Measurements from ENCODE around the gene CIB4. TPM values are rescaled to one million over a fixed set of nuclear protein-coding genes. Genes with fewer than 3 reads are reported as not detected.

CIB4 gene
- total RNA-seq, 1 experiment from 2014 or later: not detected

DNA sequence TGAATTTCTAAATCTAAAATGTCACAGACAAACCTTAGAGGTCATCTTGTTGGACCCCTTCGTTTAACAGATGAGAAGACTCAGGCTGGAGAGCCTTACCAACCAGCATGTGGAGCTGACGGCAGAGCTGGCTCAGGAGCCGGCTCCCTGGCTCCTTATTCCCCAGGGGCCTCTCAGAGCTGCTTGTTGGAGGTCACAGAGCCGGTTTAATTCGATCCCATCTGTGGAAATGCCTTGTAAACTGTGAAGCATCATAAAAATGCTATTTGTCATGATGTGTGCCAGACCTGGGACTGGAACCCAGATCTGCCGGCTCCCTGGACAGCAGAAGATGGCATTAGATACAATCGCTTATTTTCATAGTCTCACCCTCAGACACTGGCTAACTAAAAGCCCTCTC is 8.2 kb upstream of the CIB4 start:
- H3F3A ChIP-seq (ENCODE audit: insufficient read depth, low read depth): no peaks in the 10 kb centered on the region
- POLR2A ChIA-PET (ENCODE audit: unreplicated experiment): no interaction called here
- no peak overlapping the region for H3K27ac ChIP-seq
- intact Hi-C loops (cut with micrococcal nuclease; ENCODE audit: unreplicated experiment): no loop called here
- no peak for TF ChIP-seq EZH2 (IDR thresholded peaks at IDR 0.05; ENCODE audit: low read depth)
- 0 out of 2 replicates have a peak, but pooled peaks cover 6% of the 10 kb centered on the region for H3K27me3 ChIP-seq (ENCODE audit: insufficient read depth, low read depth)
- H3K4me3 ChIP-seq: no peak overlapping the region
- H4K20me1 ChIP-seq (ENCODE audit: insufficient read depth): no peaks in the 10 kb centered on the region
- no peak overlapping the region for H3K4me2 ChIP-seq
- H3K79me2 ChIP-seq (ENCODE audit: low read depth): no peaks in the 10 kb centered on the region
- H3K9me2 ChIP-seq (ENCODE audit: insufficient read depth): no peaks in the 10 kb centered on the region
- H2AFZ ChIP-seq: no peak overlapping the region
- H3K4me1 ChIP-seq (replicated peaks; ENCODE audit: insufficient read depth): 0 out of 2 replicates have a peak, but pooled peaks cover 4% of the 10 kb centered on the region
- CTCF ChIA-PET: no interaction called here
- DNase-seq: no peak
- no peaks in the 10 kb centered on the region for H3K9me3 ChIP-seq (ENCODE audit: insufficient read depth, low read depth)
- no TSS peak for BruUV-seq (replicated peaks)
- no peaks in the 10 kb centered on the region for H3K36me3 ChIP-seq (ENCODE audit: low read depth)

DNA sequence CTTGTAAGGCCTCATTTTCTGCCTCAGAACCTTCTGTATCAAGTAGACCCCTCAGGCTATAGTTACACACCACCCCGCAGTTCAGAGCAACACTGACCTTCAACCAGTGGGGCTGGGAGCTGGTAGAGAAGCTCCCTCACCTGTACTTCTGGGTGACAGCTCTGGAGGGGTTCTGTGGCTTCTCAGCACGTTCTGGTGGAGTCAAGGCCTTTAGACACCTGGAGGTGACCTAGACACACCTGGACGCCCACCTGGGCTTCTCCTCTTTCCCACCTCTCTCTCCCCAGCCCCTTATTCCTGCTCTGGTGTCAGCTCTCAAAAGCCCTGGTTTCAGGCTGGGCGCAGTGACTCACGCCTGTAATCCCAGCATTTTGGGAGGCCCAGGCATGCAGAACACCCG is 7.3 kb upstream of the CIB4 start:
- CTCF ChIA-PET: no interaction called here

DNA sequence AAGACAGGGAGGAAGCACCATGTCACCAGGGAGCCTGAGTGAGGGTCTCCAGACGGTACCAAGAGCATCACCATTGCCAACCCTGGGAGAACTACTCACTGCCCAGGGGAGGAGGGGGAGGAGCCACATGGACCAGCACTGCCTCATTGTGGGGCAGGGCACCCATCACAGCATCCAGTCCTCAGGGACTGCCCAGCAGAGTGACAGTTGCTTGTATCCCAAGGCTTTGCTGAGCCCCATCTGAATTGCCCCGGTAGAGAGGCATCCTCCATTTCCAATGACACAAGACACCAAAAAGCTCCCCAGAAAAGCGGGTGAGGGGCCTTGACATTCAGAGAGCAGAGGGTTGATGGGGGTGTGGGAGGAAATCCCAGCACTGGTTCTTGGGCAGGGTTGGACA is 6.8 kb upstream of the CIB4 start:
- H3K27me3 ChIP-seq (ENCODE audit: insufficient read depth, low read depth): 0 out of 2 replicates have a peak, but pooled peaks cover 6% of the 10 kb centered on the region
- no peak for DNase-seq
- no peaks in the 10 kb centered on the region for H3K79me2 ChIP-seq (ENCODE audit: low read depth)
- no TSS peak for BruUV-seq (replicated peaks)
- no peaks in the 10 kb centered on the region for H3K9me3 ChIP-seq (ENCODE audit: insufficient read depth, low read depth)
- no peak overlapping the region for H2AFZ ChIP-seq
- intact Hi-C loops (cut with micrococcal nuclease; ENCODE audit: unreplicated experiment): no loop called here
- H4K20me1 ChIP-seq (ENCODE audit: insufficient read depth): no peaks in the 10 kb centered on the region
- no peaks in the 10 kb centered on the region for H3K36me3 ChIP-seq (ENCODE audit: low read depth)
- H3K4me1 ChIP-seq (replicated peaks; ENCODE audit: insufficient read depth): no peaks in the 10 kb centered on the region
- no peaks in the 10 kb centered on the region for H3F3A ChIP-seq (ENCODE audit: insufficient read depth, low read depth)
- POLR2A ChIA-PET (ENCODE audit: unreplicated experiment): no interaction called here
- no peaks in the 10 kb centered on the region for H3K9me2 ChIP-seq (ENCODE audit: insufficient read depth)
- TF ChIP-seq EZH2 (IDR thresholded peaks at IDR 0.05; ENCODE audit: low read depth): no peak
- TF ChIP-seq, protein P1, sequence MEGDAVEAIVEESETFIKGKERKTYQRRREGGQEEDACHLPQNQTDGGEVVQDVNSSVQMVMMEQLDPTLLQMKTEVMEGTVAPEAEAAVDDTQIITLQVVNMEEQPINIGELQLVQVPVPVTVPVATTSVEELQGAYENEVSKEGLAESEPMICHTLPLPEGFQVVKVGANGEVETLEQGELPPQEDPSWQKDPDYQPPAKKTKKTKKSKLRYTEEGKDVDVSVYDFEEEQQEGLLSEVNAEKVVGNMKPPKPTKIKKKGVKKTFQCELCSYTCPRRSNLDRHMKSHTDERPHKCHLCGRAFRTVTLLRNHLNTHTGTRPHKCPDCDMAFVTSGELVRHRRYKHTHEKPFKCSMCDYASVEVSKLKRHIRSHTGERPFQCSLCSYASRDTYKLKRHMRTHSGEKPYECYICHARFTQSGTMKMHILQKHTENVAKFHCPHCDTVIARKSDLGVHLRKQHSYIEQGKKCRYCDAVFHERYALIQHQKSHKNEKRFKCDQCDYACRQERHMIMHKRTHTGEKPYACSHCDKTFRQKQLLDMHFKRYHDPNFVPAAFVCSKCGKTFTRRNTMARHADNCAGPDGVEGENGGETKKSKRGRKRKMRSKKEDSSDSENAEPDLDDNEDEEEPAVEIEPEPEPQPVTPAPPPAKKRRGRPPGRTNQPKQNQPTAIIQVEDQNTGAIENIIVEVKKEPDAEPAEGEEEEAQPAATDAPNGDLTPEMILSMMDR (conservative IDR thresholded peaks at IDR 0.05): no peak
- no peak overlapping the region for H3K4me3 ChIP-seq
- CTCF ChIA-PET: no interaction called here
- H3K27ac ChIP-seq: no peak overlapping the region
- H3K4me2 ChIP-seq: no peak overlapping the region

More for the DNA sequence above, 7.3 kb upstream of the CIB4 start:
- H3K27me3 ChIP-seq (ENCODE audit: insufficient read depth, low read depth): 0 out of 2 replicates have a peak, but pooled peaks cover 6% of the 10 kb centered on the region
- H3F3A ChIP-seq (ENCODE audit: insufficient read depth, low read depth): no peaks in the 10 kb centered on the region
- H3K36me3 ChIP-seq (ENCODE audit: low read depth): no peaks in the 10 kb centered on the region
- TF ChIP-seq, protein P1 (conservative IDR thresholded peaks at IDR 0.05): no peak
- TF ChIP-seq EZH2 (IDR thresholded peaks at IDR 0.05; ENCODE audit: low read depth): no peak
- intact Hi-C loops (cut with micrococcal nuclease; ENCODE audit: unreplicated experiment): no loop called here
- no peak overlapping the region for H3K4me3 ChIP-seq
- BruUV-seq (replicated peaks): no TSS peak
- no peak overlapping the region for H2AFZ ChIP-seq
- H3K4me1 ChIP-seq (replicated peaks; ENCODE audit: insufficient read depth): no peaks in the 10 kb centered on the region
- POLR2A ChIA-PET (ENCODE audit: unreplicated experiment): no interaction called here
- H3K9me2 ChIP-seq (ENCODE audit: insufficient read depth): no peaks in the 10 kb centered on the region
- no peak overlapping the region for H3K4me2 ChIP-seq
- DNase-seq: no peak
- H3K79me2 ChIP-seq (ENCODE audit: low read depth): no peaks in the 10 kb centered on the region
- no peaks in the 10 kb centered on the region for H4K20me1 ChIP-seq (ENCODE audit: insufficient read depth)
- H3K9me3 ChIP-seq (ENCODE audit: insufficient read depth, low read depth): no peaks in the 10 kb centered on the region
- H3K27ac ChIP-seq: no peak overlapping the region

DNA sequence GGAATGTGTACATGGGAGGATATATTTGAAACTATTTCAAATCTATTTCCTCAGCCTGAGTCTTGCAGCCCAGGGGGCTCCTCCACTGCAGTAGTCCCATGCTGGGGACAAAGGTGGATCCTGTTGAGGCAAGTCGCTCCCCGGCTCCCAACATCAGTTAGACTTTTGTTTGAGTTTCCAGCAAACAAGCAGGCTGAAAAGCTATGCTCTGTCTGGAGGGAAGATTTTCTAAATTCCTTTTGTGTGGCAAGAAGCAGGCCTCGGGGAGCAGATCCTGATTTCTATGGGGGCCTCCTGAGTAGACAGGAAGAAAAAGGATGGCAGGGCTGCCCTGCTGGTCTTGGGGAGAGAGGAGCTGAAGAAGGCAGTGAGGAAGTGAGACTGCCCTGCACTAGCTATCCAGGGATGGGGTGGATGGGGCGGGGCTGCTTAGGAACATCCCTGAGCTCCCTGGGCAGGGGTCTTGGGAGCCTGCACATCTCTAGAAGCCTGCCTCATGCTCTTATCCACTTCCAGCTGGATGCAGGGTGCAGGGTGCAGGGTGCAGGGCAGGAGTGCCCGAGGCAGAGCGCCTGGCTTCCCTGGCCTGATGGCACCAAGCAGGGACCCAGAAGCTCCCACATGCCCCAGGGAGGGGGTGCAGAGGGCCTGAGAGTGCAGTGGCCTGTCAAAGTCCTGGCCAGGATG is 6.0 kb upstream of the CIB4 start:
- no peaks in the 10 kb centered on the region for H3K9me3 ChIP-seq (ENCODE audit: insufficient read depth, low read depth)
- no peaks in the 10 kb centered on the region for H3K36me3 ChIP-seq (ENCODE audit: low read depth)
- H2AFZ ChIP-seq: no peak overlapping the region
- ChIA-PET CTCF (no interaction called here), POLR2A (ENCODE audit: unreplicated experiment) (no interaction called here)
- H3K9me2 ChIP-seq (ENCODE audit: insufficient read depth): no peaks in the 10 kb centered on the region
- no peak overlapping the region for H3K4me3 ChIP-seq
- no peak for DNase-seq
- no peak overlapping the region for H3K4me2 ChIP-seq
- no TSS peak for BruUV-seq (replicated peaks)
- no peaks in the 10 kb centered on the region for H3F3A ChIP-seq (ENCODE audit: insufficient read depth, low read depth)
- 0 out of 2 replicates have a peak, but pooled peaks cover 6% of the 10 kb centered on the region for H3K27me3 ChIP-seq (ENCODE audit: insufficient read depth, low read depth)
- no peak for TF ChIP-seq EZH2 (IDR thresholded peaks at IDR 0.05; ENCODE audit: low read depth)
- TF ChIP-seq, protein P1 (conservative IDR thresholded peaks at IDR 0.05): no peak
- H4K20me1 ChIP-seq (ENCODE audit: insufficient read depth): no peaks in the 10 kb centered on the region
- intact Hi-C loops (cut with micrococcal nuclease; ENCODE audit: unreplicated experiment): no loop called here
- H3K27ac ChIP-seq: no peak overlapping the region
- H3K79me2 ChIP-seq (ENCODE audit: low read depth): no peaks in the 10 kb centered on the region
- no peaks in the 10 kb centered on the region for H3K4me1 ChIP-seq (replicated peaks; ENCODE audit: insufficient read depth)

All from PC-9 (cell line).